IPS-NIHi7 (cell line): Measurements from ENCODE around the gene DCDC2B.

ENCODE experiments used
- DNase-seq: peaks from one replicate; pipeline ENCODE4 v3.0.0; 2012; ENCODE audit warnings: mixed read lengths; ENCODE audit errors: extremely low spot score

DCDC2B gene

GRCh38 chr1:32195972-32196823 is 12.7 kb upstream of the DCDC2B start:
- no peak for DNase-seq

GRCh38 chr1:32197074-32197473 is 11.8 kb upstream of the DCDC2B start:
- DNase-seq = no peak

- DNase-seq = no peak
These were observed 11.1 kb upstream of the DCDC2B start for GRCh38 chr1:32197837-32198236.

GRCh38 chr1:32198237-32199042 is 10.4 kb upstream of the DCDC2B start:
- DNase-seq = no peak

GRCh38 chr1:32199043-32199716 is 9.7 kb upstream of the DCDC2B start:
- DNase-seq = no peak

GRCh38 chr1:32199717-32200072 is 9.2 kb upstream of the DCDC2B start:
- no peak for DNase-seq

GRCh38 chr1:32200226-32201010 is 8.5 kb upstream of the DCDC2B start, which contains the start of gene CCDC28B:
Gene CCDC28B, plus strand, starts transcription at chr1:32200595. Its CDS starts 1,341 bp downstream, at chr1:32201936.
- DNase-seq = peak; percentile 91

GRCh38 chr1:32201011-32201855 is 7.7 kb upstream of the DCDC2B start:
- DNase-seq = peak; percentile 60

- DNase-seq = no peak
These were observed 3.9 kb upstream of the DCDC2B start for GRCh38 chr1:32204943-32205361.

- DNase-seq = peak; percentile 95
These were observed 3.2 kb upstream of the DCDC2B start, which contains the start of gene IQCC for GRCh38 chr1:32205401-32206370. Gene IQCC, plus strand, starts transcription at chr1:32205671. Its CDS starts 11 bp downstream, at chr1:32205682.

GRCh38 chr1:32208469-32208868 is 420 bp upstream of the DCDC2B start:
- DNase-seq = no peak

GRCh38 chr1:32215629-32216480 is 7.0 kb downstream of the DCDC2B start:
- peak; percentile 82 for DNase-seq

GRCh38 chr1:32216566-32216965 is 7.7 kb downstream of the DCDC2B start:
- DNase-seq = no peak

- no peak for DNase-seq
These were observed 10.1 kb downstream of the DCDC2B start for GRCh38 chr1:32219022-32219421.

GRCh38 chr1:32220746-32221580 is 12.1 kb downstream of the DCDC2B start:
- no peak for DNase-seq

- no peak for DNase-seq
These were observed 12.7 kb downstream of the DCDC2B start for GRCh38 chr1:32221581-32221979.
